GM12875 (cell line): ENCODE data around the gene MEX3D.

Experiments
- H3K4me3 ChIP-seq: one replicate; pipeline ENCODE4 v1.5.1; 2011; ENCODE audit warnings: low read depth, low read length, control low read depth
- TF ChIP-seq, protein P1 (sequence below): IDR thresholded peaks from 2 replicates; pipeline ENCODE4 v1.5.1; 2011; ENCODE audit warnings: low read depth, mild to moderate bottlenecking, control low read depth, inconsistent platforms, low read length, moderate library complexity, borderline replicate concordance; ENCODE audit not compliant: insufficient read depth

Gene MEX3D

GRCh38 chr19:1568320-1569019, at the start of gene MEX3D:
Gene MEX3D, minus strand, starts transcription at chr19:1568325. Its CDS starts 267 bp downstream, at chr19:1568058.
- TF ChIP-seq, protein P1, sequence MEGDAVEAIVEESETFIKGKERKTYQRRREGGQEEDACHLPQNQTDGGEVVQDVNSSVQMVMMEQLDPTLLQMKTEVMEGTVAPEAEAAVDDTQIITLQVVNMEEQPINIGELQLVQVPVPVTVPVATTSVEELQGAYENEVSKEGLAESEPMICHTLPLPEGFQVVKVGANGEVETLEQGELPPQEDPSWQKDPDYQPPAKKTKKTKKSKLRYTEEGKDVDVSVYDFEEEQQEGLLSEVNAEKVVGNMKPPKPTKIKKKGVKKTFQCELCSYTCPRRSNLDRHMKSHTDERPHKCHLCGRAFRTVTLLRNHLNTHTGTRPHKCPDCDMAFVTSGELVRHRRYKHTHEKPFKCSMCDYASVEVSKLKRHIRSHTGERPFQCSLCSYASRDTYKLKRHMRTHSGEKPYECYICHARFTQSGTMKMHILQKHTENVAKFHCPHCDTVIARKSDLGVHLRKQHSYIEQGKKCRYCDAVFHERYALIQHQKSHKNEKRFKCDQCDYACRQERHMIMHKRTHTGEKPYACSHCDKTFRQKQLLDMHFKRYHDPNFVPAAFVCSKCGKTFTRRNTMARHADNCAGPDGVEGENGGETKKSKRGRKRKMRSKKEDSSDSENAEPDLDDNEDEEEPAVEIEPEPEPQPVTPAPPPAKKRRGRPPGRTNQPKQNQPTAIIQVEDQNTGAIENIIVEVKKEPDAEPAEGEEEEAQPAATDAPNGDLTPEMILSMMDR = no peak
- peak within 1 kb of the TSS; percentile 6 for H3K4me3 ChIP-seq

- TF ChIP-seq, protein P1 = no peak
- no peak overlapping the region for H3K4me3 ChIP-seq
Observed at GRCh38 chr19:1616875-1617274, 48.8 kb upstream of the MEX3D start.

DNA sequence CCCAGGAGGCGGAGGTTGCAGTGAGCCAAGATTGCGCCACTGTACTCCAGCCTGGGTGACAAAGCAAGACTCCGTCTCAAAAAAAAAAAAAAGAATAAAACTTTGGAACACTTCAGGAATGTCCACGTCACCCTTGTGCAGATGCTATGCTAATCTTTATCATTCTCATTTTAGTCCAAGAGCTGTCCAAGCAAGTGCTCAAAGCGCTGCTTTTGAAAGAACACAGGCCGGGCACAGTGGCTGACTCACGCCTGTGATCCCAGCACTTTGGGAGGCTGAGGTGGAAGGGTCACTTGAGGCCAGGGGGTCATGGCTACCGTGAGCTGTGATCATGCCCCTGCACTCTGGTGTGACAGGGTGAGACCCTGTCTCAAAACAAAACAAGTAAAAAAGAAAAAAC, 48.3 kb upstream of the MEX3D start:
- TF ChIP-seq, protein P1 = no peak
- no peak overlapping the region for H3K4me3 ChIP-seq

DNA sequence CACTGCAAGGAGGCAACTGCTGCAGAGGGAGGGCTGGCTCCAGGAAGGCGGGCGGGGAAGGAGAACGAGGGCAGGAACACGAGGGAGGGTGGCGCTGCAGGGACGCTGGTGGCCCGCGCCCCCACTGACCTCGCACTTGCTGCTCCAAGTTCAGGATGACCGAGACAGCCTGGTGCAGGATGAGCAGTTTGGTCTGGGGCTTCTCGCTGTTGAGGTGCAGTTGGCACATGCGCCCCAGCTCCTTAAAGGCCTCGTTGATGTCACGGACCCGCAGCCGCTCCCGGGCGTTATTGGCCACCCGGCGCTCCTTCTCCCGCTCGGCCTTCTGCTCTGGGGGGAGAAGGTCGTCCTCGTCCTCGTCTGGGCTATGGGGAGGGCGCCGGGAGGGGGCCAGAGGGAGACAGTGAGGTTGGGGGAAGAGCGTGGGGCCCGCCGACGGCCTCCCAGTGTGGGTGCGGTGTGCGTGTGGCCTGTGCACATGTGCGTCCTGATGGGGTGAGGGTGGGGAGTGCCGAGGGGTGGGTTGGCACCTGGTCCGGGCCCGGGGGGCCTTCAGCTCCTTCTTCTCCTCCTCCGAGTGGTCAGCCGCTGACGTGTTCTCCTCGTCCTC, 47.1 kb upstream of the MEX3D start:
- H3K4me3 ChIP-seq = no peak overlapping the region
- TF ChIP-seq, protein P1 = no peak

- H3K4me3 ChIP-seq = no peak overlapping the region
- TF ChIP-seq, protein P1 = no peak
Observed at GRCh38 chr19:1613808-1614570, 45.9 kb upstream of the MEX3D start.

DNA sequence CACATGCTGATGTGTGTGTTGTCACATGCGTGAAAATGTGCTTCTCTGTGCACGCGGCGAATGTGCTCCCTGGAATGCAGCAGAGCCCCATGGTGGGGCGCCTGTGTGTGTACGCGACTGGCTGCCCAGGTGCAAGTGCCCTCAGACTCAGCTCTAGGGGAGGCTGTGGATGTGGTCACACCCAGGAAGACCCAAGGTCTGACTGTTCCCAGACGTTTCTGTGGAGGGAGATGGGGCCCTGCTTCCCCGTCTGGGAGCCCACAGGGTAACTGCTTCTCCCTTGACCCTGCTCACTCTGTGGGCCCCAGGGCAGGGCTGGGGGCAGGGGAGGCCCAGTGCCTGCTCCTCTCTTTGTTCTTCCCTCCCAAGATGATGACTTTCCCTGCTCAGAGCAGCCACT, 45.0 kb upstream of the MEX3D start:
- TF ChIP-seq, protein P1 = no peak
- no peak overlapping the region for H3K4me3 ChIP-seq
